ENCODE measurements around the gene PID1.

GRCh38 chr2:229193281-229193680, 77.8 kb downstream of the PID1 start:
- TF ChIP-seq POLR2A (IDR thresholded peaks at IDR 0.05): no peak
- no peak for TF ChIP-seq CTCF (IDR thresholded peaks at IDR 0.05)
- TF ChIP-seq POLR2AphosphoS5 (IDR thresholded peaks at IDR 0.05): no peak
